ENCODE measurements around the gene CACNB1.

GRCh38 chr17:39153599-39154051 is 43.8 kb downstream of the CACNB1 start:
- TF ChIP-seq POLR2A (IDR thresholded peaks at IDR 0.05) (peak in 1 of 3 donors; percentile 9), CTCF (IDR thresholded peaks at IDR 0.05) (peak in 2 of 7 experiments; percentile 19 to 35)
